IMR-90 (cell line): ENCODE results near the gene TRPC6. TPM values are rescaled to one million over a fixed set of nuclear protein-coding genes. Genes with fewer than 3 reads are reported as not detected.

Source experiments
- ATAC-seq: fragments of 200-7000 bp; cut with Tn5 transposase; 2 replicates; pipeline ENCODE4 v1.9.1; 2020; ENCODE audit warnings: low read depth, mild to moderate bottlenecking, moderate library complexity
- BruUV-seq: library from RNA; stranded (reverse); fragments of 400-500 nt; replicated peaks from 2 replicates; lab custom pipeline; 2021; lab: Mats Ljungman, UMichigan
- CTCF ChIA-PET: fragments of 300-600 bp; formaldehyde crosslinking; extraction: SDS; loops from one replicate; lab custom pipeline; 2021; ENCODE audit warnings: antibody characterized with exemption; lab: Yijun Ruan, JAX
- POLR2A ChIA-PET: fragments of 300-600 bp; sonication (Branson Sonifier 250); formaldehyde crosslinking; loops from one replicate; lab custom pipeline; 2022; ENCODE audit warnings: antibody characterized with exemption; ENCODE audit not compliant: unreplicated experiment; lab: Charles Lee
- DNase-seq: peaks from one replicate; pipeline ENCODE4 v3.0.0; 2013
- H2AFZ ChIP-seq: replicated peaks from 2 replicates; pipeline ENCODE3; 2013; ENCODE audit warnings: low read length, mild to moderate bottlenecking; ENCODE audit not compliant: poor library complexity
- H2AK5ac ChIP-seq: 2 replicates; pipeline ENCODE4 v1.6.1; 2013; ENCODE audit warnings: low read depth, low read length, inconsistent platforms
- H2AK9ac ChIP-seq: replicated peaks from 2 replicates; pipeline ENCODE3; 2013; ENCODE audit warnings: mild to moderate bottlenecking, low read depth, low read length, moderate library complexity; ENCODE audit not compliant: poor library complexity
- H2BK120ac ChIP-seq: 2 replicates; pipeline ENCODE4 v1.6.1; 2013; ENCODE audit warnings: low read depth, low read length, inconsistent platforms
- H2BK15ac ChIP-seq: 3 replicates; pipeline ENCODE4 v1.6.1; 2013; ENCODE audit warnings: low read depth, low read length, inconsistent platforms
- H2BK20ac ChIP-seq: 2 replicates; pipeline ENCODE4 v1.6.1; 2013; ENCODE audit warnings: low read depth, mild to moderate bottlenecking, inconsistent platforms, low read length, moderate library complexity
- H2BK5ac ChIP-seq: 2 replicates; pipeline ENCODE4 v1.6.1; 2013; ENCODE audit warnings: mild to moderate bottlenecking, low read depth, low read length, inconsistent platforms; ENCODE audit not compliant: poor library complexity, severe bottlenecking
- H3K14ac ChIP-seq: replicated peaks from 2 replicates; pipeline ENCODE4 v1.6.1; 2013; ENCODE audit warnings: low read depth, low read length, inconsistent platforms
- H3K18ac ChIP-seq: 2 replicates; pipeline ENCODE4 v1.6.1; 2013; ENCODE audit warnings: low read depth, low read length, control low read depth
- H3K23ac ChIP-seq: 2 replicates; pipeline ENCODE4 v1.6.1; 2013; ENCODE audit warnings: low read depth, low read length, inconsistent platforms
- H3K27ac ChIP-seq: 2 replicates; pipeline ENCODE4 v1.5.1; 2013; ENCODE audit warnings: mild to moderate bottlenecking, control low read depth, low read length; ENCODE audit not compliant: insufficient read depth
- H3K27me3 ChIP-seq: 2 replicates; pipeline ENCODE4 v1.6.1; 2013; ENCODE audit warnings: low read length; ENCODE audit not compliant: control insufficient read depth, insufficient read depth
- H3K36me3 ChIP-seq: 2 replicates; pipeline ENCODE4 v1.6.1; 2013; ENCODE audit warnings: low read length, mixed read lengths; ENCODE audit not compliant: control insufficient read depth, insufficient read depth
- H3K4ac ChIP-seq: 2 replicates; pipeline ENCODE4 v1.6.1; 2013; ENCODE audit warnings: low read depth, low read length, inconsistent platforms
- H3K4me1 ChIP-seq: 2 replicates; pipeline ENCODE4 v1.6.1; 2013; ENCODE audit warnings: low read length, mixed read lengths; ENCODE audit not compliant: control insufficient read depth, insufficient read depth
- H3K4me2 ChIP-seq: 2 replicates; pipeline ENCODE4 v1.6.1; 2013; ENCODE audit warnings: low read depth, mild to moderate bottlenecking, control low read depth, low read length, moderate library complexity
- H3K4me3 ChIP-seq: 2 replicates; pipeline ENCODE4 v1.5.1; 2013; ENCODE audit warnings: low read depth, mild to moderate bottlenecking, control low read depth, low read length, moderate library complexity; ENCODE audit not compliant: insufficient read depth
- H3K56ac ChIP-seq: 2 replicates; pipeline ENCODE4 v1.6.1; 2013; ENCODE audit warnings: low read length, inconsistent platforms; ENCODE audit not compliant: insufficient read depth; ENCODE audit errors: extremely low read depth
- H3K79me1 ChIP-seq, 2 experiments: 2 replicates each; pipeline ENCODE4 v1.6.1; 2013; ENCODE audit warnings: low read length in 2 of 2, inconsistent platforms in 1 of 2, low read depth in 1 of 2
- H3K9ac ChIP-seq: 2 replicates; pipeline ENCODE4 v1.6.1; 2013; ENCODE audit warnings: low read depth, low read length, control low read depth
- H3K9me1 ChIP-seq: 2 replicates; pipeline ENCODE4 v1.6.1; 2013; ENCODE audit warnings: low read length, inconsistent platforms; ENCODE audit not compliant: insufficient read depth
- H3K9me3 ChIP-seq: 2 replicates; pipeline ENCODE4 v1.6.1; 2013; ENCODE audit warnings: low read length; ENCODE audit not compliant: control insufficient read depth, insufficient read depth
- H4K20me1 ChIP-seq: 2 replicates; pipeline ENCODE4 v1.6.1; 2013; ENCODE audit warnings: low read length, inconsistent platforms; ENCODE audit not compliant: insufficient read depth
- H4K5ac ChIP-seq: 2 replicates; pipeline ENCODE4 v1.6.1; 2013; ENCODE audit warnings: mild to moderate bottlenecking, low read depth, low read length, control low read depth
- H4K8ac ChIP-seq, 2 experiments: 2 replicates each; pipeline ENCODE4 v1.6.1; 2013; ENCODE audit warnings: low read depth in 2 of 2, low read length in 2 of 2, control low read depth in 1 of 2, inconsistent platforms in 1 of 2
- H4K91ac ChIP-seq: 2 replicates; pipeline ENCODE4 v1.6.1; 2013; ENCODE audit warnings: low read depth, low read length, inconsistent platforms; ENCODE audit not compliant: insufficient read depth
- NFE2L2 ChIP-seq: fragments of 150-350 bp; IDR thresholded peaks from 2 replicates; pipeline ENCODE4 v1.6.1; 2016; ENCODE audit warnings: low read depth, mild to moderate bottlenecking, low read length
- SMC3 ChIP-seq: fragments of 150-350 bp; IDR thresholded peaks from 2 replicates; pipeline ENCODE4 v1.6.1; 2016; ENCODE audit warnings: low read depth, mild to moderate bottlenecking, antibody characterized with exemption, low read length, moderate library complexity
- WGBS, 2 experiments: methylation state at CpG; one replicate each; pipeline versions ENCODE4 v1.1.5 to v1.1.7; 2013; ENCODE audit warnings: missing lambda C conversion rate in 2 of 2; ENCODE audit not compliant: insufficient read length in 1 of 2; ENCODE audit errors: extremely low coverage in 2 of 2; 5-methylcytosine and 5-hydroxymethylcytosine counted together
- dilution Hi-C: fragments of 300-500 bp; cut with HindIII; formaldehyde crosslinking; loops from one replicate; pipeline ENCODE4 v1.14.3; 2018; ENCODE audit warnings: low sequenced_read_pairs; ENCODE audit not compliant: unreplicated experiment
- in situ Hi-C: fragments of 300-500 bp; cut with MboI; formaldehyde crosslinking; loops from 3 replicates; pipeline ENCODE4 v1.14.3; 2019; ENCODE audit warnings: low sequenced_read_pairs, inconsistent platforms, mixed read lengths
- intact Hi-C: fragments of 100-400 bp; cut with micrococcal nuclease; formaldehyde crosslinking; loops from 2 replicates; pipeline ENCODE4 v1.10.0; 2022
- polyA plus RNA-seq, 3 experiments: library from polyadenylated mRNA; depleted of rRNA; stranded (reverse); fragments of >200 nt; gene quantifications; 2 replicates each; pipeline ENCODE4 v1.2.3, GENCODE V29; 2012; ENCODE audit warnings: low replicate concordance in 1 of 3
- total RNA-seq: library from RNA; depleted of rRNA; stranded (reverse); fragments of >200 nt; gene quantifications from 2 replicates; pipeline ENCODE4 v1.2.3, GENCODE V29; 2012

TRPC6 gene
- total and polyA plus RNA-seq, 2 of the 4 experiments (the other 2 are of a cell fraction) = 0.99 to 2.3 TPM

- Histone ChIP-seq H3K23ac (no peak overlapping the region), H3K27me3 (no peaks in the 10 kb centered on the region), H4K5ac (peak overlapping the region; percentile 41; the same call in 1 of the 2 replicates), H2BK20ac (no peak overlapping the region; the same call in 1 of the 2 replicates), H3K79me1 (no peaks in the 10 kb centered on the region), H3K36me3 (peaks cover 5% of the 10 kb centered on the region; the same call in 1 of the 2 replicates), H3K18ac (peak overlapping the region; percentile 50), H3K4me1 (peaks cover 3% of the 10 kb centered on the region), H2BK120ac (peak overlapping the region; percentile 16; the same call in 1 of the 2 replicates), H3K9me1 (peaks cover 4% of the 10 kb centered on the region), H3K27ac (no peak overlapping the region), H2AFZ (peak overlapping the region; percentile 57), H4K20me1 (no peaks in the 10 kb centered on the region), H2BK5ac (peak overlapping the region; percentile 15), H3K9ac (no peak overlapping the region), H3K4ac (peak overlapping the region; percentile 69; the same call in 1 of the 2 replicates), H3K4me2 (no peak overlapping the region), H2AK9ac (no peak overlapping the region), H3K4me3 (no peak overlapping the region), H2BK15ac (peak overlapping the region; percentile 59; the same call in 1 of the 3 replicates), H4K8ac (peak overlapping the region in 1 of 2 experiments; percentile 24; a peak in 2 of 4 replicates), H2AK5ac (peak overlapping the region; percentile 57), H4K91ac (peak overlapping the region; percentile 55; the same call in 1 of the 2 replicates), H3K56ac (no peak overlapping the region), H3K9me3 (no peaks in the 10 kb centered on the region), H3K14ac (peak overlapping the region; percentile 85; the same call in 1 of the 2 replicates)
- ChIA-PET POLR2A (no interaction called here), CTCF (no interaction called here)
- DNase-seq = no peak
- BruUV-seq = no TSS peak
- in situ Hi-C loops = no loop called here
- TF ChIP-seq NFE2L2 (no peak), SMC3 (no peak)
- 86% methylated on average over 10 of the region's 13 CpGs; no CpG with 5 or more reads in 1 of the 2 experiments for WGBS, 2 experiments
- intact Hi-C loops = no loop called here
- dilution Hi-C loops = no loop called here
- ATAC-seq = peak; percentile 37; the same call in 1 of the 2 replicates
Measured at GRCh38 chr11:101478587-101479369, 105.0 kb downstream of the TRPC6 start.
